NCI-H2196 treated with DMSO at 0.1 percent for 48 hours (cell line): ENCODE results near the gene JARID2.

Experiments used
- DNase-seq: peaks from one replicate; lab custom pipeline; 2025; ENCODE audit not compliant: unreplicated experiment; lab: John Stamatoyannopoulos, UW

Gene JARID2

GRCh38 chr6:15556711-15557110 lies 310.8 kb downstream of the JARID2 start:
- no peak for DNase-seq

GRCh38 chr6:15557174-15557573 lies 311.3 kb downstream of the JARID2 start:
- no peak for DNase-seq

GRCh38 chr6:15560713-15561112 lies 314.8 kb downstream of the JARID2 start:
- no peak for DNase-seq

GRCh38 chr6:15561447-15562199 lies 315.8 kb downstream of the JARID2 start:
- no peak for DNase-seq

- no peak for DNase-seq
These were observed 317.1 kb downstream of the JARID2 start for GRCh38 chr6:15562977-15563376.

- no peak for DNase-seq
These were observed 323.4 kb downstream of the JARID2 start for GRCh38 chr6:15569035-15569995.

- no peak for DNase-seq
These were observed 324.3 kb downstream of the JARID2 start for GRCh38 chr6:15570171-15570570.
